Subcutaneous abdominal adipose tissue (tissue), 5 donors: ENCODE measurements around the gene SYNPR.

Experiments
- H3K27ac ChIP-seq: one replicate; pipeline ENCODE4 v1.7.0; 2013; ENCODE audit warnings: low read depth, mild to moderate bottlenecking, inconsistent platforms, low read length, moderate library complexity
- H3K27me3 ChIP-seq, 5 donors: one replicate each; pipeline ENCODE4 v1.7.0; 2013; ENCODE audit warnings: low read length in 5 of 5, inconsistent platforms in 1 of 5; ENCODE audit not compliant: control insufficient read depth in 5 of 5, insufficient read depth in 4 of 5
- H3K36me3 ChIP-seq, 5 donors: one replicate each; pipeline ENCODE4 v1.7.0; 2013; ENCODE audit warnings: low read length in 5 of 5; ENCODE audit not compliant: control insufficient read depth in 5 of 5, insufficient read depth in 5 of 5
- H3K4me1 ChIP-seq, 5 donors: one replicate each; pipeline ENCODE4 v1.7.0; 2013; ENCODE audit warnings: low read length in 5 of 5, mild to moderate bottlenecking in 3 of 5, moderate library complexity in 1 of 5; ENCODE audit not compliant: control insufficient read depth in 5 of 5, insufficient read depth in 5 of 5
- H3K4me3 ChIP-seq, 5 donors: one replicate each; pipeline ENCODE4 v1.7.0; 2013; ENCODE audit warnings: low read length in 5 of 5, low read depth in 1 of 5
- H3K9ac ChIP-seq, 5 donors: one replicate each; pipeline ENCODE4 v1.7.0; 2013; ENCODE audit warnings: low read length in 5 of 5, mild to moderate bottlenecking in 4 of 5, moderate library complexity in 3 of 5
- H3K9me3 ChIP-seq, 5 donors: one replicate each; pipeline ENCODE4 v1.7.0; 2013; ENCODE audit warnings: low read length in 5 of 5; ENCODE audit not compliant: control insufficient read depth in 5 of 5
- donor health status: healthy.
- donor health status: healthy.
- donor health status: healthy.
- donor health status: healthy.
- donor health status: healthy.

Gene SYNPR

DNA sequence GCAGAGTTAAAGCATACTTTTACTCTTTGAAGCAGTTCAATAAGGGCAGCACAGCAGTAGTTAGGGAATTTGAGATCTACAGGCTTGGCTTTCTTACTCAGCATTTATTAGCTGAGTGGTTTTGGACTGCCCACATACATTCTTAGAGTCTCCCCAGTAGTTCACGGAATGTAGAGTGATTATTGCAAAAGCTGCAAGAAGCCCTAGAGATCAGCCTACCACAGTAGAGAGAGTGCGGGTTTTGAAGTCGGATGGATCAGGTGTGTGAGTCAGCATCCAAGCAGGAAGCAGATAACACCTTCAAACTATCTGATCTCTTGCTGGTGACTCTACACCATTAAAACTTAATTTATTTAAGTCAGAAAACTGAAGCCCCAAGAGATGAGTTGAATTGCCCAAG, 171.9 kb downstream of the SYNPR start:
- Histone ChIP-seq H3K4me1 (no peaks in the 10 kb centered on the region), H3K27ac (no peak overlapping the region), H3K27me3 (no peaks in the 10 kb centered on the region), H3K4me3 (no peak overlapping the region), H3K9me3 (no peaks in the 10 kb centered on the region), H3K36me3 (no peaks in the 10 kb centered on the region), H3K9ac (no peak overlapping the region)

DNA sequence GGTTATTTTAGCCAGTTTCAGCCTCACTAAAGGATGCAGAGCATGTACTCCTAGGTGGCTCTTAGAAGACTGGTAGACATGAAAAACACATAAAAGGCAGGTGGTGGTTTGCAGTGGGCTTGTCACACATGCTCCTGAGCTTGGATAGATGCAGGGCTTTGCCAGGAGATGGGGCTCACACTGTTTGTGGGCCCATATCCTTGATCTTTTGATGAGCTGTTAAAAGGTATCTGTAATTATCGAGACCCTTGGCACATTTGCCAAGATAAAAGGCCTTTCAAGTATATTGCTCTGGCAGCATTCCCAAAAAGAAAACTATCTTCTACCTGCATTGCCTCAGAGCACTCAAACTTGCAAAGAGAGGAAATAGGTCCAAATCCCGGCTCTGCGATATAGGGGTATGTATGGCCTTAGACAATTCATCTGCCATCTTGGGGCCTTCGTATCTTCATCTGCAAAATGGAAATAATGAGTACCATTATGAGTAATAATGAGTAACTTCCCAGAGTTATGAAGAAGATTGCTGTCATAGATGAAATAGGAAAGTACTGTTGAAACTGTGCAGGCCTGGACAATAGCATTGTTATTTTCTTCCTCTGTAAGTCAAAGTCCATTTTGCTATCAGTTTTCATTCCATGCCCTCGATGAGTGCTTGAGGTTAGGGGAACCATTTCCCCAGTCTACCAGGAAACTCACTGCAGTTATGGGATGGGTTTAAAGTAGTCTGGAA, 172.7 kb downstream of the SYNPR start:
- no peaks in the 10 kb centered on the region for H3K27me3 ChIP-seq
- H3K9ac ChIP-seq = no peak overlapping the region
- H3K4me1 ChIP-seq = no peaks in the 10 kb centered on the region
- no peak overlapping the region for H3K4me3 ChIP-seq
- H3K9me3 ChIP-seq = no peaks in the 10 kb centered on the region
- H3K27ac ChIP-seq = no peak overlapping the region
- H3K36me3 ChIP-seq = no peaks in the 10 kb centered on the region

- Histone ChIP-seq H3K27ac (no peak overlapping the region), H3K9ac (no peak overlapping the region), H3K4me3 (no peak overlapping the region), H3K27me3 (no peaks in the 10 kb centered on the region), H3K4me1 (no peaks in the 10 kb centered on the region), H3K36me3 (no peaks in the 10 kb centered on the region), H3K9me3 (peaks cover 0 to 5% (median 0%) of the 10 kb centered on the region in 5 donors)
These were observed 178.8 kb downstream of the SYNPR start for GRCh38 chr3:63456901-63457300.

DNA sequence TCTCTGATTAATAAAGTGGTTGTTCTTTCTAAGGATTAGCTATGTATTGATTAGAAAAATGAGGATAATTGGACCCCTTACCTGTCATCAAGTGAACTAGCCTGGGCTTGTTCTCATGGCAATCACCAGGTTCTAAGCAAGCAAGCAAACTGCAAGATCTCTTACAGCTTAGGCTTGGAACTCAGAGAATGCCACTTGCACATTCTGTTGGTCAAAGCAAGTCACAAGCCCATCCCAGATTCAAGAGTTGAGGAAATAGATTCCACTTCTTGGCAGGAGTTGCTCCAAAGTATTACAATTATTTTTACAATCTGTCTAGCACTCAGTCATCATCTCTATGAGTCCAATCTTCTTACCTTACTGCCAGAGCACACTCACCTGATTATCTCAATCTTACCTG, 180.3 kb downstream of the SYNPR start:
- Histone ChIP-seq H3K9me3 (peaks cover 0 to 5% (median 0%) of the 10 kb centered on the region in 5 donors), H3K27ac (no peak overlapping the region), H3K27me3 (no peaks in the 10 kb centered on the region), H3K36me3 (no peaks in the 10 kb centered on the region), H3K4me1 (no peaks in the 10 kb centered on the region), H3K9ac (no peak overlapping the region), H3K4me3 (no peak overlapping the region)

- H3K36me3 ChIP-seq = no peaks in the 10 kb centered on the region
- H3K4me1 ChIP-seq = no peaks in the 10 kb centered on the region
- no peak overlapping the region for H3K27ac ChIP-seq
- no peaks in the 10 kb centered on the region for H3K27me3 ChIP-seq
- H3K9me3 ChIP-seq = peaks cover 0 to 10% (median 3%) of the 10 kb centered on the region in 5 donors
- H3K9ac ChIP-seq = no peak overlapping the region
- no peak overlapping the region for H3K4me3 ChIP-seq
These were observed 184.6 kb downstream of the SYNPR start for GRCh38 chr3:63462732-63463131.

- H3K9me3 ChIP-seq = peaks cover 0 to 5% (median 3%) of the 10 kb centered on the region in 5 donors
- H3K4me1 ChIP-seq = no peaks in the 10 kb centered on the region
- no peaks in the 10 kb centered on the region for H3K36me3 ChIP-seq
- no peaks in the 10 kb centered on the region for H3K27me3 ChIP-seq
- no peak overlapping the region for H3K4me3 ChIP-seq
- no peak overlapping the region for H3K9ac ChIP-seq
- no peak overlapping the region for H3K27ac ChIP-seq
These were observed 189.3 kb downstream of the SYNPR start for GRCh38 chr3:63467392-63467791.

- no peak overlapping the region for H3K4me3 ChIP-seq
- H3K36me3 ChIP-seq = no peaks in the 10 kb centered on the region
- H3K9me3 ChIP-seq = peaks cover 0 to 5% (median 3%) of the 10 kb centered on the region in 5 donors
- no peak overlapping the region for H3K9ac ChIP-seq
- no peaks in the 10 kb centered on the region for H3K27me3 ChIP-seq
- no peaks in the 10 kb centered on the region for H3K4me1 ChIP-seq
- no peak overlapping the region for H3K27ac ChIP-seq
These were observed 192.6 kb downstream of the SYNPR start for GRCh38 chr3:63470745-63471144.

DNA sequence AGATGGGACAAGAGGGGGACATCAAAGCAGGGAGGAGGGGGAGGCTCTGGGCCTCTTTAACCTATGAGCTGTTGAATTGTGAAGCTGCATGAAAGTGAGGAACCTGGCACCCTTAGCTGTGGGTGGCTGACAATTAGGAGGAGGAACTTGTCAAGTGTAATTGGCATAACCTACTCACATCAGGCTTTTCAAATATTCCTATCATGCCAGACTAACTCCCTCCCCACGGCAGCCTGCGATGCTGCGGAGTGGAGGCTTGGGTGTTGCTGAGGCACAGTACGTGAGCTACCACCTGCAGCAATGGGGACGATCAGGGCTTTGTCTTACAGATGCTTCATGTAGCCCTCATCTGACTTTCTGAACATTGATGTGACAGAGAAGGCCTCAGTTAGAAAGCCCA, 193.7 kb downstream of the SYNPR start:
- H3K36me3 ChIP-seq = no peaks in the 10 kb centered on the region
- no peaks in the 10 kb centered on the region for H3K27me3 ChIP-seq
- no peak overlapping the region for H3K9ac ChIP-seq
- H3K4me1 ChIP-seq = no peaks in the 10 kb centered on the region
- H3K27ac ChIP-seq = no peak overlapping the region
- peaks cover 0 to 1% (median 0%) of the 10 kb centered on the region in 5 donors for H3K9me3 ChIP-seq
- H3K4me3 ChIP-seq = no peak overlapping the region

DNA sequence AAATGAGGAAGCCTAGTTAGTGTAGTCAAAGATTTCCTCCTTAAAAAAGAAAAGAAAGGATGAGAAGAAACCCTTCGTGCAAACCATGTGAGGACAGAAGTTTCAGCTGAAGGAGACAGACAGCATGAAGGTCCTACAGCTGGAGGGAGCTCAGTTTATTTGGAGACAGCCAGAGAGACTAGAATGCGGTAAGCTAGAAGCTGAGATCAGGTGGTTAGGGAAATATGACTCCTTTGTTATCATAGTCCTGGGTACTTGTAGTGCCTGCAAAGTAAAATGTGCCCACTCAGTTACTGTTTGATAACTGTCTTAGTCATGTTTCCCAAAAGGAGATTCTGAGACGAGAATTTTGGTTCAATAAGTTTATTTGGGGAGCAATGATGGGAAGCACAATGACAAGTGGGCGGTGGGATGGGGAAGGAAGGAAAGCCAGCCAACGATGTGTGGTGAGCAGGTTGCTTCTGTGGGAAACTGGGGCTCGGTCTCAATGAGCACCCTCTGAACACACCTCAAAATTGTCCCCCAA, 195.6 kb downstream of the SYNPR start:
- Histone ChIP-seq H3K9ac (no peak overlapping the region), H3K27ac (no peak overlapping the region)

GRCh38 chr3:63474828-63475518, 196.9 kb downstream of the SYNPR start:
- Histone ChIP-seq H3K27me3 (no peaks in the 10 kb centered on the region), H3K9ac (no peak overlapping the region), H3K27ac (no peak overlapping the region), H3K36me3 (no peaks in the 10 kb centered on the region), H3K4me1 (peaks cover 0 to 8% (median 4%) of the 10 kb centered on the region in 5 donors), H3K9me3 (no peaks in the 10 kb centered on the region), H3K4me3 (no peak overlapping the region)

More for the DNA sequence above, 195.6 kb downstream of the SYNPR start:
- Histone ChIP-seq H3K36me3 (no peaks in the 10 kb centered on the region), H3K4me1 (peaks cover 0 to 4% (median under 1%) of the 10 kb centered on the region in 5 donors), H3K4me3 (no peak overlapping the region), H3K9me3 (no peaks in the 10 kb centered on the region), H3K27me3 (no peaks in the 10 kb centered on the region)
